OCI-LY7 (cell line): ENCODE results near the gene PPL. TPM values are rescaled to one million over a fixed set of nuclear protein-coding genes. Genes with fewer than 3 reads are reported as not detected.

Experiments used
- BruUV-seq: library from RNA; stranded (reverse); fragments of 400-500 nt; replicated peaks from 2 replicates; lab custom pipeline; 2021; lab: Mats Ljungman, UMichigan
- CTCF ChIA-PET: fragments of 300-600 bp; sonication (Branson Sonifier 250); formaldehyde crosslinking; loops from one replicate; lab custom pipeline; 2022; ENCODE audit warnings: antibody characterized with exemption; ENCODE audit not compliant: unreplicated experiment; lab: Charles Lee
- POLR2A ChIA-PET: fragments of 300-600 bp; sonication (Branson Sonifier 250); formaldehyde crosslinking; loops from one replicate; lab custom pipeline; 2022; ENCODE audit warnings: antibody characterized with exemption; lab: Charles Lee
- DNase-seq: peaks from one replicate; pipeline ENCODE4 v3.0.0-alpha.2; 2015; ENCODE audit warnings: low spot score
- H2AFZ ChIP-seq: fragments of 200-600 bp; sonication (generic), shearing (Covaris generic); 2 replicates; pipeline ENCODE4 v1.6.1; 2014; ENCODE audit warnings: mild to moderate bottlenecking, antibody characterized with exemption, low read length, moderate library complexity
- H3K27ac ChIP-seq: fragments of 200-600 bp; sonication (generic); 2 replicates; pipeline ENCODE4 v1.5.1; 2014; ENCODE audit warnings: mixed run types, low read depth, mild to moderate bottlenecking, moderate library complexity, low read length, inconsistent platforms; ENCODE audit not compliant: poor library complexity, severe bottlenecking
- H3K36me3 ChIP-seq: fragments of 200-600 bp; sonication (generic); 2 replicates; pipeline ENCODE4 v1.6.1; 2014; ENCODE audit warnings: mild to moderate bottlenecking, antibody characterized with exemption, low read length, moderate library complexity, mixed read lengths; ENCODE audit not compliant: insufficient read depth
- H3K4me1 ChIP-seq: fragments of 200-600 bp; sonication (generic); 2 replicates; pipeline ENCODE4 v1.5.1; 2014; ENCODE audit warnings: mild to moderate bottlenecking, low read length; ENCODE audit not compliant: insufficient read depth, poor library complexity, severe bottlenecking
- H3K4me2 ChIP-seq: fragments of 200-600 bp; sonication (generic); 2 replicates; pipeline ENCODE4 v1.6.1; 2014; ENCODE audit warnings: mild to moderate bottlenecking, low read length
- H3K4me3 ChIP-seq: fragments of 200-600 bp; sonication (generic); 2 replicates; pipeline ENCODE4 v1.5.1; 2014; ENCODE audit warnings: mild to moderate bottlenecking, low read depth, low read length; ENCODE audit not compliant: poor library complexity, severe bottlenecking
- H3K79me2 ChIP-seq: fragments of 200-600 bp; sonication (generic); 2 replicates; pipeline ENCODE4 v1.6.1; 2016; ENCODE audit warnings: low read depth, mild to moderate bottlenecking, low read length, moderate library complexity, mixed read lengths; ENCODE audit not compliant: insufficient read depth
- H3K9me2 ChIP-seq: fragments of 200-600 bp; sonication (generic); 2 replicates; pipeline ENCODE4 v1.6.1; 2016; ENCODE audit warnings: mild to moderate bottlenecking, low read length, mixed read lengths; ENCODE audit not compliant: insufficient read depth
- H3K9me3 ChIP-seq: fragments of 200-600 bp; sonication (generic); 2 replicates; pipeline ENCODE4 v1.6.1; 2014; ENCODE audit warnings: mild to moderate bottlenecking, mixed run types, low read length, mixed read lengths
- H4K20me1 ChIP-seq: fragments of 200-600 bp; sonication (generic); 2 replicates; pipeline ENCODE4 v1.6.1; 2014; ENCODE audit warnings: mild to moderate bottlenecking, antibody characterized with exemption, low read length, moderate library complexity, mixed read lengths; ENCODE audit not compliant: insufficient read depth
- CTCF ChIP-seq: fragments of 200-600 bp; sonication (generic); conservative IDR thresholded peaks from 2 replicates; pipeline ENCODE4 v1.5.1; 2014; ENCODE audit warnings: mild to moderate bottlenecking, antibody characterized with exemption, low read length, moderate library complexity, mixed read lengths
- EZH2phosphoT487 ChIP-seq: fragments of 200-600 bp; sonication (generic); IDR thresholded peaks from 2 replicates; pipeline ENCODE4 v1.6.1; 2018; ENCODE audit warnings: low read depth, borderline replicate concordance, mild to moderate bottlenecking, mixed run types, antibody characterized with exemption, low read length, moderate library complexity, mixed read lengths
- intact Hi-C: fragments of 100-400 bp; cut with micrococcal nuclease; formaldehyde crosslinking; loops from one replicate; pipeline ENCODE4 v1.10.0; 2022; ENCODE audit not compliant: unreplicated experiment
- total RNA-seq, 2 experiments: library from RNA; depleted of rRNA in 1 of 2; stranded (reverse); fragments of >200 nt in 1 of 2; shearing (Covaris generic) in 1 of 2; gene quantifications; 2 replicates each; pipeline ENCODE4 v1.2.3, GENCODE V29; 2014 to 2022

PPL gene
- total RNA-seq, 2 experiments from 2014 or later, result not detected

DNA sequence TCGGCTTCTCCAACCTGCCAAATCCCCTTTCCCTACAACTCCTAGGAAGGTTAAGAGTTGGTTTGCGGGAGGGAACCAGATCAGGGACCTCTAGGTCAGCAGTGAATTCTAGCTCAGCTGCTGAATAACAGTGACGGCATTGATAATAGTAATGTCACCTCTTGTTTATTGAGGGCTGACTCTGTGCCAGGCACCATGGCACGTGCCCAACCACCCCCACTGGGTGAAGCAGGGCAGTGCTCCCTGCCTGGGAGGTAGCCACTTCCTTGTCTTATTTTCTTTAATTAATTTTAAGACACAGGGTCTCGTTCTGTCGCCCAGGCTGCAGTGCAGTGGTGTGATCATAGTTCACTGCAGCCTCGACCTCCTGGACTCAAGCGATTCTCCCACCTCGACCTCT, 5.5 kb upstream of the PPL start:
- H2AFZ ChIP-seq, result no peak overlapping the region
- no TSS peak for BruUV-seq
- no peak overlapping the region for H3K4me2 ChIP-seq
- ChIA-PET CTCF (no interaction called here), POLR2A (interaction anchor here (0.6 kb wide), 1 partner anchor 66 kb away, joined by 3 read pairs; no protein-coding TSS in a partner anchor)
- no peaks in the 10 kb centered on the region for H4K20me1 ChIP-seq
- H3K4me3 ChIP-seq, result no peak overlapping the region
- H3K4me1 ChIP-seq, result no peaks in the 10 kb centered on the region
- H3K9me2 ChIP-seq, result no peaks in the 10 kb centered on the region
- TF ChIP-seq CTCF (no peak), EZH2phosphoT487 (no peak)
- no peaks in the 10 kb centered on the region for H3K79me2 ChIP-seq
- DNase-seq, result no peak
- no peaks in the 10 kb centered on the region for H3K36me3 ChIP-seq
- intact Hi-C loops, result no loop called here
- H3K9me3 ChIP-seq, result no peaks in the 10 kb centered on the region
- H3K27ac ChIP-seq, result no peak overlapping the region

- CTCF ChIA-PET, result no interaction called here
- Histone ChIP-seq H3K4me1 (no peaks in the 10 kb centered on the region), H3K27ac (no peak overlapping the region), H4K20me1 (no peaks in the 10 kb centered on the region), H3K4me2 (no peak overlapping the region), H3K79me2 (no peaks in the 10 kb centered on the region), H3K36me3 (no peaks in the 10 kb centered on the region), H2AFZ (no peak overlapping the region), H3K9me2 (no peaks in the 10 kb centered on the region), H3K9me3 (no peaks in the 10 kb centered on the region), H3K4me3 (no peak overlapping the region)
- BruUV-seq, result no TSS peak
- intact Hi-C loops, result no loop called here
- POLR2A ChIA-PET, result no interaction called here
- TF ChIP-seq CTCF (no peak), EZH2phosphoT487 (no peak)
- DNase-seq, result no peak
Measured at GRCh38 chr16:4940719-4941118, 3.8 kb upstream of the PPL start.

- intact Hi-C loops, result no loop called here
- ChIA-PET CTCF (no interaction called here), POLR2A (interaction anchor here (0.7 kb wide), 1 partner anchor 1548 kb away, joined by 3 read pairs; no protein-coding TSS in a partner anchor)
- Histone ChIP-seq H2AFZ (no peak overlapping the region), H4K20me1 (no peaks in the 10 kb centered on the region), H3K9me2 (no peaks in the 10 kb centered on the region), H3K27ac (no peak overlapping the region), H3K9me3 (no peaks in the 10 kb centered on the region), H3K36me3 (no peaks in the 10 kb centered on the region), H3K4me2 (no peak overlapping the region), H3K79me2 (no peaks in the 10 kb centered on the region), H3K4me1 (no peaks in the 10 kb centered on the region), H3K4me3 (no peak overlapping the region)
- no peak for DNase-seq
- BruUV-seq, result no TSS peak
- no peak for TF ChIP-seq EZH2phosphoT487
- no peak for TF ChIP-seq CTCF
Measured at GRCh38 chr16:4938683-4939030, 1.7 kb upstream of the PPL start.
